Measurements from ENCODE around the gene OR8J1. TPM values are rescaled to one million over a fixed set of nuclear protein-coding genes. Genes with fewer than 3 reads are reported as not detected.
"Not testable (repeated sequence)": the region's sequence is repeated elsewhere in the genome, so short reads cannot be mapped to it uniquely, and the experiment has no call there.

OR8J1 gene
- polyA plus RNA-seq (ENCODE audit: insufficient read length in 10 of 10): not detected
- long read RNA-seq, donor 1: 0 reads
- long read RNA-seq, donor 2: 0 reads
- long read RNA-seq, donor 3: 0 reads
- long read RNA-seq, donor 4: 0 reads
- long read RNA-seq, donor 5: 0 reads
- long read RNA-seq, donor 6: 0 reads
- long read RNA-seq, donor 7: 0 reads
- long read RNA-seq, donor 8: 0 reads
- long read RNA-seq, donor 9: 0 reads

DNA sequence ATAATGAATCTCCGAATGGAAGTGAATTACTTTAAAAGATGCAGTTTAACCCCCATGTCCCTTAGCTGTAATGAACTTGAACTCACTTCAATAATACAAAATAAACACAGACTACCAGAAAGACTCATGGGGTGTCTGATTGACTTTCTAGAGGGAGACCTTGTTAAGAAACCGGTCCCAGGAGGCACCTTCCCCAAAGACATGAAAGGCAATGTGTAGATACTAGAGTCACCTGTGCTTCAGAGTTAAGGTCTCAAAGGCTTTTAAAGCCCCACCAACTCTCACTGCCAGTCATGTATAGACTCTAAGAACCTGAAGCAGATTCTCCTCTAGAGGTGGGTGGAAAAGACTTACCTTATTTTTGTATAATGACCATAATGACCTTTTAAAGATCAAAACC, at the start of gene OR8J1:
Gene OR8J1, plus strand, starts transcription at position 301 of the 400 bp plus-strand sequence. CDS start 5,956 bp downstream, outside the sequence.
- no peak for DNase-seq

DNA sequence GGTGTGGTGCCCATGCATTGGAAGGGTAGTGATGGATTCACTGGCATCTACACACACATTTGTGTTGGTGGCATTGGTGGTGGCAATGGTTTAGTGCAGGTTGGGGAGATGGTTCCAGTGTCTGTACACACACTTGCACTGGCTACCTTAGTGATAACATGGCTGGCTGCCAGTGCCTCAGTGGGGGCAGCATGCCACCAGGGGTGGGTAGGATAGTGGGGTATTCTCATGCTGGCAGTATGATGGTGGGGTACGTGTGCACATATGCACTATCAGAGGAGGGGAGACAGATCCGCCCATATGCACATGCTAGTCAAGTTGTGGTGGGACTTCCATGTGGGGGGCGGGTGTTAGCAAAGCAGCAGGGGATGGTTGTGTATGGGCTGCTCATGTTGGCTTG, 46.3 kb upstream of the OR8J1 start:
- DNase-seq: no peak

- no peak for DNase-seq
Measured at GRCh38 chr11:56314844-56315243, 39.2 kb upstream of the OR8J1 start, which contains the start of gene OR8K3. TSS of gene OR8K3 (plus strand) at chr11:56315144. CDS start at chr11:56318307, 3,163 bp downstream.

GRCh38 chr11:56331861-56332491, 22.1 kb upstream of the OR8J1 start:
- DNase-seq: no peak

DNA sequence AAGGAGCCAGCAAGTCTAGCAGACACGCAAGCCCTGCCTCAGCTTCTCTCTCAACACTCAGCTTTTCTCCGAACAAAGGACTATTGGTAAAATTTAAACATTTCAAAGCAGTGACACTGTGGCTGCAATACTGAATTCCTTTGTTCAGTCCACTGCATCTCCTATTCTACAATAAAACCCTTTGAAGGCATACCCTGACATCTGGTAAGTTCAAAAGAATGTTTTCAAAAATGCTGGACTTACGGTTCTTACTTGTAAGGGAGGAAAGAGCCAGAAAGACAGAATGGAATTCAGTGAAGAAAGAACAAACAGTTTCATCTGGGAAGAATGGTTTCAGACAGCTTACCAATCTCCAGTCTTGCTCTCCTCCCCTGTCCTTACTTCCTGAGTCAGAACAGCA, 20.9 kb upstream of the OR8J1 start:
- DNase-seq: no peak

- DNase-seq: no peak
Measured at GRCh38 chr11:56340289-56340688, 13.8 kb upstream of the OR8J1 start.

GRCh38 chr11:56345739-56346138, 8.4 kb upstream of the OR8J1 start, which contains the start of gene OR8K1:
TSS of gene OR8K1 (plus strand) at chr11:56346039. CDS start at chr11:56346039, 0 bp downstream.
- DNase-seq: no peak

DNA sequence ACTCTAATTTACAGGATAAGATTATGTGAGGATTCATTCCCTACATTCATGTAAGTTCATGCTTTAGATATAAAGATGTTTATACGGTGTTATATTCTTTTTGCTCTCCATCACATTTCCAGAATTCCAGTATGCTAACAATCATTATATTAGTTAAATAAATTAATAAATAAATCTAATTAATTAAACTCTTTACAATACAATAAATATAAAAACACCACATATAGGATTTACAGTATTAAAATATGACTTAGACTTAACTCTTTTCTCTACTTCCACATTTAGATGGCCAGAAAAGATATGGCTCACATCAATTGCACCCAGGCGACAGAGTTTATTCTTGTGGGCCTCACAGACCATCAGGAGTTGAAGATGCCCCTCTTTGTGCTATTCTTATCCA, 21.2 kb downstream of the OR8J1 start, which contains the start of gene OR8U1:
Gene OR8U1, plus strand, starts transcription at position 301 of the 400 bp plus-strand sequence. Its CDS starts 0 bp downstream, at position 301.
- no peak for DNase-seq

GRCh38 chr11:56380120-56380519, 26.0 kb downstream of the OR8J1 start:
- no peak for DNase-seq

- DNase-seq: no peak
Measured at GRCh38 chr11:56394381-56394780, 40.3 kb downstream of the OR8J1 start.

DNA sequence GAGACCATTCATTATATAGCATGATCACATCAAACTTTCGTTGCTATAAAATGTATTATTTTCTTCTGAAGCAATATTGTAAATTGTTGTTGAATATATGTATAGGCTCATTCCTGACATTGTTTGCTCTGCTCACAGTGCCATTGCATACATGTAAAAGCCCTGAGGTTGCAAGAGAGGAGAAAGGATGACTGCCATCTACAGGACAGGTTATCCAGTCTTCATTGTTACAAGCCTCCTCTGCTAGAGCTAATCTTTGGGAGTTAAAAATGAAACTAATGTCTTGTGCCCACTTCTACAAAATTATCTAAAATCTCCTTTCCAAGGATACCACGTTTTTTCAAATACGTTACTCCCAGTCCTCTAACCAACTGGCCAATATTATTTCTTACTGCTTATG, 42.0 kb downstream of the OR8J1 start:
- DNase-seq: no peak

DNA sequence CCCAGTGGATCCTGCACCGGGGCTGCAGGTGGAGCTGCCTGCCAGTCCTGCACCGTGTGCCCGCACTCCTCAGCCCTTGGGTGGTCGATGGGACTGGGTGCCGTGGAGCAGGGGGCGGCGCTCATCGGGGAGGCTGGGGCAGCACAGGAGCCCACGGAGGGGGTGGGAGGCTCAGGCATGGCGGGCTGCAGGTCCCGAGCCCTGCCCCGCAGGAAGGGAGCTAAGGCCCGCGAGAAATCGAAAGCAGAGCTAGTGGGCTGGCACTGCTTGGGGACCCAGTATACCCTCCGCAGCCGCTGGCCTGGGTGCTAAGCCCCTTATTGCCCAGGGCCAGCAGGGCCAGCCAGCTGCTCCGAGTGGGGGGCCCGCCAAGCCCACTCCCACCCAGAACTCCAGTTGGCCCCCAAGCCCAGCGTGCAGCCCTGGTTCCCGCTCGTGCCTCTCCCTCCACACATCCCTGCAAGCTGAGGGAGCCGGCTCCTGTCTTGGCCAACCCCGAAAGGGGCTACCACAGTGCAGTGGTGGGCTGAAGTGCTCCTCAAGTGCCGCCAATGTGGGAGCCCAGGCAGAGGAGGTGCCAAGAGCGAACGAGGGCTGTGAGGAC, 47.9 kb downstream of the OR8J1 start:
- not testable (repeated sequence) for DNase-seq

DNA sequence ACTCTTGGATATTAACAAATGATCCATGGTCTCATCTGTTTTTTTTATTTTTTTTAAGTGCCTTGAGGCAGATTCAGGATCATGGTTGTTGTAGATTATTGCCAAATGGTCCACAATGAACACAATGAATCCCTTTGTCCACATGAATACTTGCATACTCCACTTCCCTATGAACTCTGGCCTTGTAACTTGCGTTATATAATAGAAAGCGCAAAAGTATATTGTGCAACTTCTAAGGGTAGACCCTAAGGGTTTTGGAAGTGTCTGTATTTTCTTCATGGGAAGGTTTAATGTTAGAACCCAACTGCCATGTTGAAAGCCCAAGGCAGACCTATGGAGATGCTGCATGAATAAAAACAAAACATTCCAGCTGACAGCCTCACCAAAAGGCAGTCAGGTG, 50.3 kb downstream of the OR8J1 start:
- DNase-seq: no peak

DNA sequence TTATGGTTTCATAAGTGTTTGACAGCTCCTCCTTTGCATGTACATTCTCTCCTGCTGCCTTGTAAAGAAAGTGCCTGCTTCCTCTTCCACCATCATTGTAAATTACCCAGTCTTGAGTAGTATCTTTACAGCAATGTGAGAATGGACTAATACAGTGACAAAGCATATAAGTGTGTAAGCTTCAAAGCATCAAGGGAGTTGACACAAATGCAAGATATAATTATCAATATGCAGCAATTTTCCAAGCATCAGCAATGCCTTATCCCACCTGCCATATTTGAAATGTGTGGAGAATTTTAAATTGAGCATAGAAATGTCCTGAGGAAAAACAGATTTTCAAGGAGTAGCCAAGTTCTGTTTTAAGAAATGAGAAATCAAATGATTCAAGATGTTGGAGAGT, 56.7 kb downstream of the OR8J1 start:
- DNase-seq: no peak

Other genes with a start within 250 kb of the OR8J1 start
- gene OR8H3, start 231.9 kb upstream of the OR8J1 start, polyA plus RNA-seq (ENCODE audit: insufficient read length in 10 of 10): not detected
- not detected for gene OR8J3, start 214.1 kb upstream of the OR8J1 start, polyA plus RNA-seq (ENCODE audit: insufficient read length in 10 of 10)
- not detected for gene OR8K5, start 194.0 kb upstream of the OR8J1 start, polyA plus RNA-seq (ENCODE audit: insufficient read length in 10 of 10)
- not detected for gene OR5J2, start 177.7 kb upstream of the OR8J1 start, polyA plus RNA-seq (ENCODE audit: insufficient read length in 10 of 10)
- gene OR5T2, start 120.0 kb upstream of the OR8J1 start, polyA plus RNA-seq (ENCODE audit: insufficient read length in 10 of 10): not detected
- not detected for gene OR5T3, start 102.0 kb upstream of the OR8J1 start, polyA plus RNA-seq (ENCODE audit: insufficient read length in 10 of 10)
- gene OR5T1, start 80.1 kb upstream of the OR8J1 start, polyA plus RNA-seq (ENCODE audit: insufficient read length in 10 of 10): not detected
- not detected for gene OR8H1, start 62.0 kb upstream of the OR8J1 start, polyA plus RNA-seq (ENCODE audit: insufficient read length in 10 of 10)
- not detected for gene OR8K3, start 39.1 kb upstream of the OR8J1 start, polyA plus RNA-seq (ENCODE audit: insufficient read length in 10 of 10)
- not detected for gene OR8K1, start 8.3 kb upstream of the OR8J1 start, polyA plus RNA-seq (ENCODE audit: insufficient read length in 10 of 10)
- gene OR8U1, start 21.3 kb downstream of the OR8J1 start, polyA plus RNA-seq (ENCODE audit: insufficient read length in 10 of 10): not detected
- gene OR5AL1, start 58.4 kb downstream of the OR8J1 start, polyA plus RNA-seq (ENCODE audit: insufficient read length in 10 of 10): not detected
- gene OR5M3, start 119.1 kb downstream of the OR8J1 start, polyA plus RNA-seq (ENCODE audit: insufficient read length in 10 of 10): not detected
- not detected for gene OR5M8, start 137.1 kb downstream of the OR8J1 start, polyA plus RNA-seq (ENCODE audit: insufficient read length in 10 of 10)
- not detected for gene OR5M11, start 189.0 kb downstream of the OR8J1 start, polyA plus RNA-seq (ENCODE audit: insufficient read length in 10 of 10)
- gene OR5M10, start 223.4 kb downstream of the OR8J1 start, polyA plus RNA-seq (ENCODE audit: insufficient read length in 10 of 10): not detected